H54 (cell line): Measurements from ENCODE around the gene CLDN7.
A peak's percentile ranks its signal among the peaks of the same experiment; 100 is the strongest.

Experiments used
- DNase-seq: peaks from one replicate; pipeline ENCODE4 v3.0.0; 2011; ENCODE audit warnings: low spot score, mixed read lengths; ENCODE audit not compliant: insufficient read length
- FAIRE-seq: peaks from 3 replicates; lab custom pipeline; 2011; peaks lifted over from hg19 to GRCh38; lab: Jason Lieb, UNC
- POLR2A ChIP-seq: IDR thresholded peaks from 2 replicates; pipeline ENCODE4 v1.6.1; 2011; ENCODE audit warnings: low read depth, mild to moderate bottlenecking, low read length

Gene CLDN7

DNA sequence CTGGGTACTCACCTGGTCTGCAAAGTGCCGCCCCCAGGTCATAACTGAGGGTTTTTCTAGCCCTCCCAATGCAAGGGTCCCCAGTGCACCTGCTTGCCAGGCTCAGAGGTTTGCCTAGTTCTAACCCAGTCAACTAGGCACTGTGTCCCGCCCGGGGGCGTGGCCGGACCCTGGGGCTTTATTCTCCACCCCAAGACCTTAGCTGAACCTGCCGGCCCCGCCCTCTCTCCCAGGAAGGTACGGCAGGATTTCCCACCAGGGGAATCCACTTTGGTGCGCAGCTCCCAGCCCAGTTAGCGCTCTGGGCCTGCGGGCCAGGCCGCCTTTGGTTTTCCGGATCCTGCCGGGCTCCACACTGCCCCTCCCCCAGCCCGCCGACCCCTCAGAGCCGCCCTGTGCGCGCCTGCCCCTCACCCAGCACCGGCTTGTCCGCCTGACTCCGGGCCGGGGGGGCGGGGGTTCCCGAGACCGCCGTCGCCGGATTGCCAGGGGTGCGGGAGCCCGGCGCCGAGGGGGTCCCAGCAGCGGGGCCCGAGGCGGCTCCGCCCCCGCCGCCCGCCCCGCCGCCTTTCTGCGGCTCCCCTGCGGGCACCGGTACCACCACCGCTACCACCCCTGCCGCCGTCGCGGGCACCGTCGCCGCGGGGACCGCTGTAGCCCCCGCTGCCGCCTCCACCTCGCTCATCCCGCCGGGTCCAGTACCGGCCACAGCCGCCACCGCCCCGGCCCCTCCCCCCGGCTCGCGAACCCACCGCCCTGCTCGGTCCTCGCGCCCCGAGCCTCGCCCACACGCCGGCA is 31.7 kb upstream of the CLDN7 start:
- DNase-seq = no peak
- TF ChIP-seq POLR2A = no peak
- no peak for FAIRE-seq

GRCh38 chr17:7293159-7293558 is 30.9 kb upstream of the CLDN7 start:
- DNase-seq = no peak
- no peak for FAIRE-seq
- no peak for TF ChIP-seq POLR2A

DNA sequence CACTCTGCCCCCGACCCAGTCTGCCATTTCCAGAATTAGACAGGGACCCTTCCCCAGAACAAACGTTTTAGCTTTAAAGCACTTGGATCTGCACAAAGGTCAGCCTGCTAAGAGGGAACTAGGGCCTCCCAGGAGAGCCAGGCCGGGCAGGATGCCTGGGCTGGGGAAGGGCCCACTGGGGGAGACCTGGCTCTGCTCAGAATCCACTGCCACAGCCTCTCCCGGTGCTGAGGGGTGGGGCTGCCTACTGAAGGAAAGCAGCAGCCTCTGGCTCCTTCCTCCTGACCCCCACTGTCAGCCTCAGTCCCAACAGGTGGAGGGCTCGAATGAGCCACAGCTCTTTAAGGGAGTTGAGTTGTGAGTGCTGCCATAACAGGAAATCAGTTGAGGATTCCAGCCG is 30.5 kb upstream of the CLDN7 start:
- FAIRE-seq = no peak
- no peak for TF ChIP-seq POLR2A
- no peak for DNase-seq

DNA sequence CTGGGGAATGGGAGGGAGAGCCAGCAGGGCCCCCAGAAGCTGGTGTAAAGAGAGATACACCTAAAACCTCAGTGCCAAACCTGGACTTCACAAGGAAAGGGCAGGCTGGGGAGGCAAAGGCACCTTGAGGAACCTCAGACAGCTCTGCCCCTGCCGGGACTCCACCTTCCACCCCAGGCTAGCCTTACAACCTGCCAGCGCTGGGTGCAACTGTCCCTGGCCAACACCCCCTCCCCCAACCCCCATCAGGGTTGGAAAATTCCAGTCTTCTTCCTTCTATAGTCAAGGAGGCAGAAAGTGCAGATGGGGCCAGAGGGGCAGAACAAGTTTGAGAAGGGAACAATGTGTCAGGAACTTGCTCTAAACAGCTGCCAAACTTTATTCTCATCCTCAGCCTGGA is 29.9 kb upstream of the CLDN7 start:
- TF ChIP-seq POLR2A = no peak
- no peak for FAIRE-seq
- no peak for DNase-seq

- FAIRE-seq = no peak
- no peak for TF ChIP-seq POLR2A
- no peak for DNase-seq
Observed at GRCh38 chr17:7290685-7291084, 28.4 kb upstream of the CLDN7 start.

DNA sequence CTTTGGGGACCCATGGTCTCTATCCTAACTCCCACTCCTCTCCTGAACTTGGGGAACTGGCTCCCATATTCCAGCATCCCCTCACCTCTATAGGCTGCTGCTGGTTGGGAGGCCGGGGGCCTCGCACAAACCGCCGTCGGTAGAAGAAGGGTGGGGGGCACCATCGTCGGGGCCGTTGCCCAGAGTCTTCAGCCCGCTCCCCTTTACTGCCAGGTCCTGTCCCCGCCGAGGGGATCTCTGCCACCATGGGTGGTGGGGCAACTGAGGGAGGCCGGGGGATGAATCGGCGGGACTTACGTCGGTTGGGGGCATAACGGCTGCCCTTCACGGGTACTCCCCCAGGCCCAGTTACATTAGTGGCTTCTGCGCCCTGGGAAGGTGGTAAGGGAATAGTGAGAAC is 27.9 kb upstream of the CLDN7 start:
- TF ChIP-seq POLR2A = no peak
- FAIRE-seq (no peak), DNase-seq (no peak)

- no peak for TF ChIP-seq POLR2A
- no peak for FAIRE-seq
Observed at GRCh38 chr17:7289256-7290032, 27.2 kb upstream of the CLDN7 start.

GRCh38 chr17:7285679-7286078 is 23.4 kb upstream of the CLDN7 start:
- no peak for TF ChIP-seq POLR2A
- FAIRE-seq (no peak), DNase-seq (no peak)

More at GRCh38 chr17:7289256-7290032, 27.2 kb upstream of the CLDN7 start:
- DNase-seq = no peak

GRCh38 chr17:7284911-7285310 is 22.6 kb upstream of the CLDN7 start:
- TF ChIP-seq POLR2A = no peak
- DNase-seq (no peak), FAIRE-seq (no peak)

DNA sequence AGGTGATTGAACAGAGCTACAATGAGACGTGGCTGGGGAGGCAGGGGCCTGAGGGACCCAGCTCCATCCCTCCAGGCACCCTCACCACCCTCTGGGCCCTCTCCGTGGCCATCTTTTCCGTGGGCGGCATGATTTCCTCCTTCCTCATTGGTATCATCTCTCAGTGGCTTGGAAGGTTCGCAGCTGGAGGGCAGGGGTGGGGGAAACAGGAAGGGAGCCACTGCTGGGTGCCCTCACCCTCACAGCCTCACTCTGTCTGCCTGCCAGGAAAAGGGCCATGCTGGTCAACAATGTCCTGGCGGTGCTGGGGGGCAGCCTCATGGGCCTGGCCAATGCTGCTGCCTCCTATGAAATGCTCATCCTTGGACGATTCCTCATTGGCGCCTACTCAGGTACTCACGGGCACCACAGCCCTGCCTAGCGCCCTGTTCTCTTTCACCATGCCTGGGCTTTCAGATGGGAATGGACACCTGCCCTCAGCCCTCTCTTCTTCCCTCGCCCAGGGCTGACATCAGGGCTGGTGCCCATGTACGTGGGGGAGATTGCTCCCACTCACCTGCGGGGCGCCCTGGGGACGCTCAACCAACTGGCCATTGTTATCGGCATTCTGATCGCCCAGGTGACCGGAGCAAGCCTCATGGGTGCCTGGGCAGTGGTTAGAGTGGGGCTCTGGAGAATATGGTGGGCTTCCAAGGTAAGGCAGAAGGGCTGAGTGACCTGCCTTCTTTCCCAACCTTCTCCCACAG is 21.4 kb upstream of the CLDN7 start:
- no peak for DNase-seq
- no peak for TF ChIP-seq POLR2A
- FAIRE-seq = no peak

GRCh38 chr17:7282752-7283321 is 20.6 kb upstream of the CLDN7 start:
- FAIRE-seq (no peak), DNase-seq (no peak)
- TF ChIP-seq POLR2A = no peak

GRCh38 chr17:7281953-7282751 is 19.9 kb upstream of the CLDN7 start:
- no peak for TF ChIP-seq POLR2A
- DNase-seq = no peak
- no peak for FAIRE-seq

DNA sequence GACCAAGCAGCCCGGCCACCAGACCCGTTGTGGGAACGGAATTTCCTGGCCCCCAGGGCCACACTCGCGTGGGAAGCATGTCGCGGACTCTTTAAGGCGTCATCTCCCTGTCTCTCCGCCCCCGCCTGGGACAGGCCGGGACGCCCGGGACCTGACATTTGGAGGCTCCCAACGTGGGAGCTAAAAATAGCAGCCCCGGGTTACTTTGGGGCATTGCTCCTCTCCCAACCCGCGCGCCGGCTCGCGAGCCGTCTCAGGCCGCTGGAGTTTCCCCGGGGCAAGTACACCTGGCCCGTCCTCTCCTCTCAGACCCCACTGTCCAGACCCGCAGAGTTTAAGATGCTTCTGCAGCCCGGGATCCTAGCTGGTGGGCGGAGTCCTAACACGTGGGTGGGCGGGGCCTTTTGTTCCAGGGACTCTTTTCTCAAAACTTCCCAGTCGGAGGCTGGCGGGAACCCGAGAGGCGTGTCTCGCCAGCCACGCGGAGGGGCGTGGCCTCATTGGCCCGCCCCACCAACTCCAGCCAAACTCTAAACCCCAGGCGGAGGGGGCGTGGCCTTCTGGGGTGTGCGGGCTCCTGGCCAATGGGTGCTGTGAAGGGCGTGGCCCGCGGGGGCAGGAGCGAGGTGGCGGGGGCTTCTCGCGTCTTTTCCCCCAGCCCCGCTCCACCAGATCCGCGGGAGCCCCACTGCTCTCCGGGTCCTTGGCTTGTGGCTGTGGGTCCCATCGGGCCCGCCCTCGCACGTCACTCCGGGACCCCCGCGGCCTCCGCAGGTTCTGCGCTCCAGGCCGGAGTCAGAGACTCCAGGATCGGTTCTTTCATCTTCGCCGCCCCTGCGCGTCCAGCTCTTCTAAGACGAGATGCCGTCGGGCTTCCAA is 19.0 kb upstream of the CLDN7 start, which contains the start of gene SLC2A4:
SLC2A4 (plus strand) TSS at position 645 of the 879 bp plus-strand sequence; CDS start at position 862, 217 bp downstream.
- no peak for TF ChIP-seq POLR2A
- DNase-seq (peak; percentile 94), FAIRE-seq (peak; percentile 80)
